Mesenchymal stem cell (in vitro differentiated cells and primary cell): ENCODE results near the gene CACNA1C.

Experiments
- DNase-seq: peaks from one replicate; pipeline ENCODE4 v3.0.0-alpha.2; 2013
- H2AFZ ChIP-seq: one replicate; pipeline ENCODE4 v1.6.1; 2013; ENCODE audit warnings: low read depth, mild to moderate bottlenecking, control low read depth, inconsistent platforms, low read length, moderate library complexity
- H2AK5ac ChIP-seq: 2 replicates; pipeline ENCODE4 v1.6.1; 2013; ENCODE audit warnings: low read length, moderate library complexity, mild to moderate bottlenecking, inconsistent platforms; ENCODE audit not compliant: severe bottlenecking
- H2BK120ac ChIP-seq: one replicate; pipeline ENCODE4 v1.6.1; 2013; ENCODE audit warnings: low read depth, mild to moderate bottlenecking, inconsistent platforms, low read length, moderate library complexity
- H2BK12ac ChIP-seq, 2 experiments: one replicate each; pipeline ENCODE4 v1.6.1; 2013; ENCODE audit warnings: inconsistent platforms in 2 of 2, low read length in 2 of 2, mild to moderate bottlenecking in 2 of 2, moderate library complexity in 2 of 2, control low read depth in 1 of 2
- H2BK15ac ChIP-seq: one replicate; pipeline ENCODE4 v1.6.1; 2013; ENCODE audit warnings: mild to moderate bottlenecking, low read depth, inconsistent platforms; ENCODE audit not compliant: poor library complexity, severe bottlenecking
- H2BK5ac ChIP-seq: 2 replicates; pipeline ENCODE4 v1.6.1; 2013; ENCODE audit warnings: low read depth, mild to moderate bottlenecking, low read length, control low read depth, inconsistent platforms; ENCODE audit not compliant: poor library complexity, severe bottlenecking
- H3K14ac ChIP-seq, 2 experiments: one replicate each; pipeline ENCODE4 v1.6.1; 2013; ENCODE audit warnings: inconsistent platforms in 2 of 2, low read length in 2 of 2, control low read depth in 1 of 2, mild to moderate bottlenecking in 1 of 2, moderate library complexity in 1 of 2
- H3K18ac ChIP-seq, 2 experiments: one replicate each; pipeline ENCODE4 v1.6.1; 2013; ENCODE audit warnings: inconsistent platforms in 2 of 2, low read length in 2 of 2, control low read depth in 1 of 2, low read depth in 1 of 2, mild to moderate bottlenecking in 1 of 2
- H3K23ac ChIP-seq, 2 experiments: one replicate each; pipeline ENCODE4 v1.6.1; 2013; ENCODE audit warnings: inconsistent platforms in 2 of 2, low read length in 2 of 2, mild to moderate bottlenecking in 2 of 2, moderate library complexity in 2 of 2, control low read depth in 1 of 2
- H3K27ac ChIP-seq: 2 replicates; pipeline ENCODE4 v1.5.1; 2013; ENCODE audit warnings: mild to moderate bottlenecking, moderate library complexity, low read length, control low read depth, inconsistent platforms; ENCODE audit not compliant: poor library complexity, severe bottlenecking
- H3K27me3 ChIP-seq, 2 experiments: 2 replicates each; pipeline versions ENCODE4 v1.6.1 to v1.7.0; 2013; ENCODE audit warnings: low read length in 2 of 2, mild to moderate bottlenecking in 2 of 2, moderate library complexity in 2 of 2, control low read depth in 1 of 2, inconsistent platforms in 1 of 2; ENCODE audit not compliant: control insufficient read depth in 1 of 2, insufficient read depth in 1 of 2
- H3K36me3 ChIP-seq, 2 experiments: 2 replicates each; pipeline versions ENCODE4 v1.6.1 to v1.7.0; 2013; ENCODE audit warnings: low read length in 2 of 2, control low read depth in 1 of 2, inconsistent platforms in 1 of 2, low read depth in 1 of 2, mild to moderate bottlenecking in 1 of 2; ENCODE audit not compliant: insufficient read depth in 2 of 2, control insufficient read depth in 1 of 2
- H3K4ac ChIP-seq, 2 experiments: one replicate each; pipeline ENCODE4 v1.6.1; 2013; ENCODE audit warnings: inconsistent platforms in 2 of 2, low read length in 2 of 2, mild to moderate bottlenecking in 2 of 2, moderate library complexity in 2 of 2, control low read depth in 1 of 2, low read depth in 1 of 2
- H3K4me1 ChIP-seq: 2 replicates; pipeline ENCODE4 v1.6.1; 2013; ENCODE audit warnings: low read depth, low read length, control low read depth; ENCODE audit not compliant: control insufficient read depth, insufficient read depth
- H3K4me2 ChIP-seq: 2 replicates; pipeline ENCODE4 v1.6.1; 2013; ENCODE audit warnings: low read length, mild to moderate bottlenecking, inconsistent platforms; ENCODE audit not compliant: poor library complexity, severe bottlenecking
- H3K4me3 ChIP-seq, 2 experiments: 2 replicates each; pipeline versions ENCODE4 v1.5.1 to v1.7.0; 2013; ENCODE audit warnings: low read length in 2 of 2, mild to moderate bottlenecking in 2 of 2, control low read depth in 1 of 2, low read depth in 1 of 2; ENCODE audit not compliant: insufficient read depth in 1 of 2
- H3K79me1 ChIP-seq: replicated peaks from 2 replicates; pipeline ENCODE4 v1.6.1; 2013; ENCODE audit warnings: mild to moderate bottlenecking, control low read depth, low read length, inconsistent platforms; ENCODE audit not compliant: poor library complexity, severe bottlenecking
- H3K9ac ChIP-seq: 2 replicates; pipeline ENCODE4 v1.7.0; 2013; ENCODE audit warnings: mild to moderate bottlenecking, low read length, moderate library complexity
- H3K9me3 ChIP-seq: 2 replicates; pipeline ENCODE4 v1.7.0; 2013; ENCODE audit warnings: mild to moderate bottlenecking, low read length; ENCODE audit not compliant: control insufficient read depth
- H4K8ac ChIP-seq: one replicate; pipeline ENCODE4 v1.6.1; 2013; ENCODE audit warnings: inconsistent platforms, mild to moderate bottlenecking, low read length, moderate library complexity
- H4K91ac ChIP-seq: one replicate; pipeline ENCODE4 v1.6.1; 2013; ENCODE audit warnings: mild to moderate bottlenecking, low read length, inconsistent platforms
- WGBS: methylation state at CpG from one replicate; pipeline ENCODE4 v1.1.7; 2013; ENCODE audit warnings: mixed read lengths; 5-methylcytosine and 5-hydroxymethylcytosine counted together

CACNA1C gene

DNA sequence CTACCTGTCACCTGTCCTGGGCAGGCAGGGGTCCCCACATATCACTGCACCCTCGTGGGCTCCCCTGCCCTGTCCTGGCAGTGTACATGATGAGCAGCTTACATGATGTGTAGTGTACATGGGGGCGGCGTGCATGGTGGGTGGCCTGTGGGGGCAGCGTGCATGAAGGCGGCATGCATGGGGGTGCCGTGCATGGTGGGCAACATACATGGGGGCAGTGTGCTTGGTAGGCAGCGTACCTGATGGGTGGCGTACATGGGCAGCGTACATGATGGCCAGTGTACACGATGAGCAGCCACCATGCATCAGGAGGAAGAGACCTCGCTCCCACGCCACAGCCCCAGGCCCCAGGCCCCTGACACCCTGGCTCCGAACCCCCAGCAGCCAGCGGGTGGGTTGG, 266.3 kb downstream of the CACNA1C start:
- no peak overlapping the region for H2AFZ ChIP-seq
- peak overlapping the region; percentile 55 to 74 for H3K18ac ChIP-seq
- H3K4ac ChIP-seq: peak overlapping the region; percentile 13 to 73
- 96% methylated on average over 14 of the region's 14 CpGs for WGBS
- H3K4me3 ChIP-seq: no peak overlapping the region
- H3K27me3 ChIP-seq: no peaks in the 10 kb centered on the region
- no peak overlapping the region for H3K4me2 ChIP-seq
- H2BK15ac ChIP-seq: peak overlapping the region; percentile 34
- peak overlapping the region; percentile 45 for H2BK120ac ChIP-seq
- H3K23ac ChIP-seq: no peak overlapping the region
- H2BK5ac ChIP-seq: no peak overlapping the region
- H3K36me3 ChIP-seq: no peaks in the 10 kb centered on the region
- no peaks in the 10 kb centered on the region for H3K79me1 ChIP-seq
- no peak overlapping the region for H3K9ac ChIP-seq
- no peak overlapping the region for H3K27ac ChIP-seq
- H2AK5ac ChIP-seq: peak overlapping the region; percentile 66
- peak overlapping the region; percentile 92 for H4K91ac ChIP-seq
- no peaks in the 10 kb centered on the region for H3K9me3 ChIP-seq
- peak overlapping the region; percentile 54 for H4K8ac ChIP-seq
- no peak for DNase-seq
- H2BK12ac ChIP-seq: peak overlapping the region; percentile 33 to 96
- peaks cover 17% of the 10 kb centered on the region for H3K4me1 ChIP-seq
- peak overlapping the region in 1 of 2 experiments; percentile 56 for H3K14ac ChIP-seq

GRCh38 chr12:2319737-2320506, 267.1 kb downstream of the CACNA1C start:
- Histone ChIP-seq H2BK120ac (peak overlapping the region; percentile 45), H4K91ac (peak overlapping the region; percentile 2), H3K4ac (peak overlapping the region in 1 of 2 experiments; percentile 80), H3K4me2 (no peak overlapping the region), H2BK5ac (no peak overlapping the region), H3K4me3 (no peak overlapping the region), H3K36me3 (no peaks in the 10 kb centered on the region), H3K79me1 (no peaks in the 10 kb centered on the region), H2AFZ (no peak overlapping the region), H3K27me3 (peaks cover 0 to 5% of the 10 kb centered on the region in 2 experiments), H2BK15ac (no peak overlapping the region), H3K9ac (no peak overlapping the region), H3K9me3 (no peaks in the 10 kb centered on the region), H3K18ac (peak overlapping the region in 1 of 2 experiments; percentile 74), H3K27ac (no peak overlapping the region), H3K23ac (no peak overlapping the region), H2BK12ac (peak overlapping the region in 1 of 2 experiments; percentile 57), H3K14ac (no peak overlapping the region), H2AK5ac (peak overlapping the region; percentile 71), H4K8ac (no peak overlapping the region), H3K4me1 (peaks cover 22% of the 10 kb centered on the region)
- peak; percentile 60 for DNase-seq
- 10% methylated on average over 4 of the region's 6 CpGs for WGBS

DNA sequence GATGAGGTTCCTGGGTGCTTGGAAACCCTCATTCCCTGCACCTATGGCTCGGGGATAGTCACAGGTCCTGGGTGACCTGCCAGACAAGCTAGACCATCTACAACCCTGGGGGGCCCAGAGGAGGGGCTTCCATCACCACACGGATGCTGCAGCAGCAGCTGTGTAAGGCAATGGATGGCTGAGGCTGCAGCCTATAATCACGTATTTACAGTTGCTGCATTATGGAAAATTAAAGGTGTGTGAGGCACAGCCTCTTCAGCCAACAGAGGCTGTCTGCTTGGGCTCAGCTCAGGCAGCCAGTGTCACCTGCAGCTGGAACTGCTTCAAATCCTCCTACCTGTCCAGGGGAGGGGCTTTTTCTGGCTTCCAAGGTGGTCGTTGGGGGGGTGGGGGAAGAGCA, 268.1 kb downstream of the CACNA1C start:
- H2BK15ac ChIP-seq: no peak overlapping the region
- peak overlapping the region; percentile 11 to 71 for H2BK12ac ChIP-seq
- peak overlapping the region in 1 of 2 experiments; percentile 80 for H3K4ac ChIP-seq
- no peak overlapping the region for H4K8ac ChIP-seq
- H2BK120ac ChIP-seq: no peak overlapping the region
- peaks cover 22% of the 10 kb centered on the region for H3K4me1 ChIP-seq
- H3K9ac ChIP-seq: no peak overlapping the region
- H3K27me3 ChIP-seq: peaks cover 0 to 9% of the 10 kb centered on the region in 2 experiments
- no peak overlapping the region for H3K4me2 ChIP-seq
- no peak overlapping the region for H3K27ac ChIP-seq
- H3K4me3 ChIP-seq: no peak overlapping the region
- peak overlapping the region; percentile 43 for H4K91ac ChIP-seq
- H3K23ac ChIP-seq: no peak overlapping the region
- H2BK5ac ChIP-seq: no peak overlapping the region
- peak overlapping the region; percentile 28 to 45 for H3K18ac ChIP-seq
- no peak for DNase-seq
- 94% methylated on average over 4 of the region's 4 CpGs for WGBS
- H2AK5ac ChIP-seq: peak overlapping the region; percentile 71
- H3K14ac ChIP-seq: no peak overlapping the region
- no peaks in the 10 kb centered on the region for H3K36me3 ChIP-seq
- H3K79me1 ChIP-seq: no peaks in the 10 kb centered on the region
- no peaks in the 10 kb centered on the region for H3K9me3 ChIP-seq
- no peak overlapping the region for H2AFZ ChIP-seq

- no peak overlapping the region for H3K14ac ChIP-seq
- no peak overlapping the region for H3K27ac ChIP-seq
- no peak overlapping the region for H3K4ac ChIP-seq
- H4K8ac ChIP-seq: no peak overlapping the region
- no peak overlapping the region for H2BK120ac ChIP-seq
- no peak overlapping the region for H2AFZ ChIP-seq
- peaks cover 0 to 9% of the 10 kb centered on the region in 2 experiments for H3K27me3 ChIP-seq
- H3K4me1 ChIP-seq: peaks cover 22% of the 10 kb centered on the region
- H3K23ac ChIP-seq: no peak overlapping the region
- H3K9ac ChIP-seq: no peak overlapping the region
- H3K9me3 ChIP-seq: no peaks in the 10 kb centered on the region
- peaks cover 0 to under 1% of the 10 kb centered on the region in 2 experiments for H3K36me3 ChIP-seq
- H2BK5ac ChIP-seq: no peak overlapping the region
- H3K4me2 ChIP-seq: no peak overlapping the region
- no peak overlapping the region for H4K91ac ChIP-seq
- H3K79me1 ChIP-seq: no peaks in the 10 kb centered on the region
- peak overlapping the region; percentile 23 to 59 for H2BK12ac ChIP-seq
- H2AK5ac ChIP-seq: no peak overlapping the region
- no peak overlapping the region for H3K4me3 ChIP-seq
- H2BK15ac ChIP-seq: no peak overlapping the region
- no peak for DNase-seq
- WGBS: 96% methylated on average over 14 of the region's 14 CpGs
- no peak overlapping the region for H3K18ac ChIP-seq
These were observed 269.9 kb downstream of the CACNA1C start for GRCh38 chr12:2322554-2323120.
